Measurements from ENCODE around the gene RAB6B. TPM values are rescaled to one million over a fixed set of nuclear protein-coding genes. Genes with fewer than 3 reads are reported as not detected.

RAB6B gene
- total RNA-seq, 4 donors from 2014 or later: 6.2 to 11.9 (median 10.5) TPM

- no peaks in the 10 kb centered on the region for H3K36me3 ChIP-seq
- H3K4me1 ChIP-seq: no peaks in the 10 kb centered on the region
- 84% methylated on average over 8 of the region's 8 CpGs for WGBS
- intact Hi-C loops (cut with DNase I): no loop called here
- H3K9me3 ChIP-seq: peaks cover 0 to 11% (median 2%) of the 10 kb centered on the region in 4 donors
- H3K27me3 ChIP-seq: no peaks in the 10 kb centered on the region
- H3K27ac ChIP-seq (replicated peaks in 1 of 4): no peak overlapping the region
- no peak for TF ChIP-seq EP300 (IDR thresholded peaks at IDR 0.05)
- TF ChIP-seq CTCF (IDR thresholded peaks at IDR 0.05): no peak
- TF ChIP-seq POLR2A (IDR thresholded peaks at IDR 0.05; ENCODE audit: low read depth): no peak
- no peak for TF ChIP-seq POLR2AphosphoS5 (IDR thresholded peaks at IDR 0.05)
- no peak for DNase-seq (ENCODE audit: extremely low spot score)
- H3K4me3 ChIP-seq: no peak overlapping the region
Observed at GRCh38 chr3:133874761-133875438, 20.8 kb downstream of the RAB6B start.

GRCh38 chr3:133874344-133874743 is 21.3 kb downstream of the RAB6B start:
- TF ChIP-seq POLR2A (IDR thresholded peaks at IDR 0.05; ENCODE audit: low read depth) (no peak), EP300 (IDR thresholded peaks at IDR 0.05) (no peak), CTCF (IDR thresholded peaks at IDR 0.05) (no peak), POLR2AphosphoS5 (IDR thresholded peaks at IDR 0.05) (no peak)
- Histone ChIP-seq H3K4me3 (no peak overlapping the region), H3K36me3 (no peaks in the 10 kb centered on the region), H3K4me1 (peaks cover 0 to 4% (median 2%) of the 10 kb centered on the region in 4 donors), H3K27ac (replicated peaks in 1 of 4) (no peak overlapping the region), H3K27me3 (no peaks in the 10 kb centered on the region), H3K9me3 (peaks cover 0 to 11% (median 2%) of the 10 kb centered on the region in 4 donors)
- intact Hi-C loops (cut with DNase I): no loop called here
- WGBS: 90% methylated on average over 1 of the region's 1 CpG
- DNase-seq (ENCODE audit: extremely low spot score): no peak

- H3K27me3 ChIP-seq: no peaks in the 10 kb centered on the region
- no peaks in the 10 kb centered on the region for H3K9me3 ChIP-seq
- no peak overlapping the region for H3K27ac ChIP-seq (replicated peaks in 1 of 4)
- TF ChIP-seq CTCF (IDR thresholded peaks at IDR 0.05): no peak
- no peak for TF ChIP-seq POLR2A (IDR thresholded peaks at IDR 0.05; ENCODE audit: low read depth)
- TF ChIP-seq EP300 (IDR thresholded peaks at IDR 0.05): no peak
- H3K4me1 ChIP-seq: peaks cover 0 to 20% (median 17%) of the 10 kb centered on the region in 4 donors
- 94% methylated on average over 7 of the region's 7 CpGs for WGBS
- DNase-seq (ENCODE audit: extremely low spot score): no peak
- H3K4me3 ChIP-seq: no peak overlapping the region
- no peaks in the 10 kb centered on the region for H3K36me3 ChIP-seq
- intact Hi-C loops (cut with DNase I): no loop called here
Observed at GRCh38 chr3:133872781-133873180, 22.9 kb downstream of the RAB6B start.

- DNase-seq (ENCODE audit: extremely low spot score): no peak
- no peak overlapping the region for H3K4me3 ChIP-seq
- H3K36me3 ChIP-seq: no peaks in the 10 kb centered on the region
- H3K9me3 ChIP-seq: no peaks in the 10 kb centered on the region
- intact Hi-C loops (cut with DNase I): no loop called here
- no peak overlapping the region for H3K27ac ChIP-seq (replicated peaks in 1 of 4)
- 80% methylated on average over 1 of the region's 4 CpGs for WGBS
- TF ChIP-seq EP300 (IDR thresholded peaks at IDR 0.05): no peak
- no peak for TF ChIP-seq POLR2AphosphoS5 (IDR thresholded peaks at IDR 0.05)
- TF ChIP-seq CTCF (IDR thresholded peaks at IDR 0.05): no peak
- no peak for TF ChIP-seq POLR2A (IDR thresholded peaks at IDR 0.05; ENCODE audit: low read depth)
- H3K4me1 ChIP-seq: peaks cover 0 to 20% (median 17%) of the 10 kb centered on the region in 4 donors
- H3K27me3 ChIP-seq: no peaks in the 10 kb centered on the region
Observed at GRCh38 chr3:133872161-133872560, 23.5 kb downstream of the RAB6B start.
